ENCODE data around the gene ATRN.

ATRN gene

GRCh38 chr20:3677733-3678132 is 206.9 kb downstream of the ATRN start:
- no peak for DNase-seq (ENCODE audit: low spot score)
- ChIA-PET POLR2A (ENCODE audit: low non-redundant PET) (no interaction called here), CTCF (interaction anchor here (0.6 to 2.4 kb wide), 8 partner anchors 9 to 424 kb away, joined by 3 to 37 read pairs (median 9); no protein-coding TSS in a partner anchor)
- TF ChIP-seq, protein P1, sequence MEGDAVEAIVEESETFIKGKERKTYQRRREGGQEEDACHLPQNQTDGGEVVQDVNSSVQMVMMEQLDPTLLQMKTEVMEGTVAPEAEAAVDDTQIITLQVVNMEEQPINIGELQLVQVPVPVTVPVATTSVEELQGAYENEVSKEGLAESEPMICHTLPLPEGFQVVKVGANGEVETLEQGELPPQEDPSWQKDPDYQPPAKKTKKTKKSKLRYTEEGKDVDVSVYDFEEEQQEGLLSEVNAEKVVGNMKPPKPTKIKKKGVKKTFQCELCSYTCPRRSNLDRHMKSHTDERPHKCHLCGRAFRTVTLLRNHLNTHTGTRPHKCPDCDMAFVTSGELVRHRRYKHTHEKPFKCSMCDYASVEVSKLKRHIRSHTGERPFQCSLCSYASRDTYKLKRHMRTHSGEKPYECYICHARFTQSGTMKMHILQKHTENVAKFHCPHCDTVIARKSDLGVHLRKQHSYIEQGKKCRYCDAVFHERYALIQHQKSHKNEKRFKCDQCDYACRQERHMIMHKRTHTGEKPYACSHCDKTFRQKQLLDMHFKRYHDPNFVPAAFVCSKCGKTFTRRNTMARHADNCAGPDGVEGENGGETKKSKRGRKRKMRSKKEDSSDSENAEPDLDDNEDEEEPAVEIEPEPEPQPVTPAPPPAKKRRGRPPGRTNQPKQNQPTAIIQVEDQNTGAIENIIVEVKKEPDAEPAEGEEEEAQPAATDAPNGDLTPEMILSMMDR (conservative IDR thresholded peaks at IDR 0.05; ENCODE audit: low read depth) = no peak
- H3K27ac ChIP-seq = no peak overlapping the region

DNA sequence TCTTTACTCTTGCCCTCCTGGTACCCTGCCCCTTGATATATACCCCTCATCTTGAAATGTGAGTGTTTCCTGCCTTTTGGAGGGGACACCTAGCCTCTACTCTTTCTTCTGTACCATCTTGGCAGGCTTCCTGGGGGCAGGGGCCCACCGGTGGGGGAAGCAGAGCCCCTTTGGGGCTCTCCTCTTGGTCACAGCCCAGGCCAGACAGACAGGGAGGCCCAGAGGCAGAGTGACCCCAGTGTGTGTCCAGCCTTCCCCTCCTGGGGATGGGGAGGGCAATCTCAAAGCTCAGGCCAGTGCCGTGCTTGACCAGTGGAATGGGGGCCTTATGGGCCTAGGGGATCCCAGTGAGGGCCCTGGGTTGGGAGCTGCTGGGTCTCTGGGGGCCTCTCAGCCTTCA is 207.4 kb downstream of the ATRN start:
- no peak overlapping the region for H3K27ac ChIP-seq
- ChIA-PET POLR2A (ENCODE audit: low non-redundant PET) (no interaction called here), CTCF (interaction anchor here (1.0 to 2.2 kb wide), 3 partner anchors 33 to 140 kb away, joined by 3 to 11 read pairs (median 9); no protein-coding TSS in a partner anchor)
- TF ChIP-seq, protein P1 (conservative IDR thresholded peaks at IDR 0.05; ENCODE audit: low read depth) = no peak
- DNase-seq (ENCODE audit: low spot score) = no peak

GRCh38 chr20:3678856-3679720 is 208.3 kb downstream of the ATRN start:
- ChIA-PET CTCF (interaction anchor here (0.7 to 2.2 kb wide), 2 partner anchors 32 to 434 kb away, joined by 4 to 9 read pairs; no protein-coding TSS in a partner anchor), POLR2A (ENCODE audit: low non-redundant PET) (no interaction called here)
- H3K27ac ChIP-seq = peak overlapping the region; percentile 17; the same call in 1 of the 2 replicates
- no peak for DNase-seq (ENCODE audit: low spot score)
- TF ChIP-seq, protein P1 (conservative IDR thresholded peaks at IDR 0.05; ENCODE audit: low read depth) = no peak

- no peak for DNase-seq (ENCODE audit: low spot score)
- H3K27ac ChIP-seq = peak overlapping the region; percentile 14; the same call in 1 of the 2 replicates
- POLR2A ChIA-PET (ENCODE audit: low non-redundant PET) = no interaction called here
- CTCF ChIA-PET = interaction anchor here (0.7 to 2.8 kb wide), 5 partner anchors 15 to 435 kb away, joined by 4 to 10 read pairs (median 7); no protein-coding TSS in a partner anchor
- TF ChIP-seq, protein P1 (conservative IDR thresholded peaks at IDR 0.05; ENCODE audit: low read depth) = no peak
Observed at GRCh38 chr20:3679749-3680700, 209.2 kb downstream of the ATRN start.

DNA sequence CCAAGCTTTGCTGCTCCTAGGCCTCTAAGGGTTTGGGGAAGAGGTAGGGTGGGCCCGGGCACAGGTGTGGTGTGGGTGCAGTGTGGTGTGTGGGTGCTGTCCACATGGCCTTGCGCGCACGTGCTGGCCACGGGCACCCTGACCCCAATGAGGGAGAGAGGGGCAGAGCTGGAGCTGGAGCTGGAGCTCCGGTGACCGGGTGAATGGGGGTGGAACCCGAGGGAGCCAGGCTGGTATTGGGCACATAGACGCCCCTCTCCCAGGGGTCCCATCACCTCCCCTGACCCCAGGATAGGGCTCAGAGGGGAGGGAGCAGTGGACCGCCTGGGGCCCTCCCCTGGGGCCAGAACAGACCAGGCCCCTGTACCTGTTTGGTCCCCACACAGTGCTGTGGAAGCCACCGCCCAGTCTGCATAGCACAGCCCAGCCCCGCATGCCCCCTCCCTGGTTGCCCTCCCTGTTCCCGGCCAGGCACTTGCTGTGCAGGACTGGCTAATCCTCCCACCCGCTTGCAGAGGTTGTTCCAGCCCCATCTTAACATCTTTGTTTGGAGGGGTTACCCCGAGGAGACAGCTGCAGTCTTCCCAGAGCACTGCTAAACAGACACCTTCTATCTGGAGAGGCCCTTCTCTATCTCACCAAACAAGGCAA is 210.0 kb downstream of the ATRN start:
- H3K27ac ChIP-seq = peak overlapping the region; percentile 14; the same call in 1 of the 2 replicates
- TF ChIP-seq, protein P1 (conservative IDR thresholded peaks at IDR 0.05; ENCODE audit: low read depth) = no peak
- POLR2A ChIA-PET (ENCODE audit: low non-redundant PET) = no interaction called here
- CTCF ChIA-PET = interaction anchor here (0.6 to 2.8 kb wide), 3 partner anchors 15 to 295 kb away, joined by 4 to 10 read pairs (median 5); no protein-coding TSS in a partner anchor
- no peak for DNase-seq (ENCODE audit: low spot score)
